ENCODE measurements around the gene KCNH3.

DNA sequence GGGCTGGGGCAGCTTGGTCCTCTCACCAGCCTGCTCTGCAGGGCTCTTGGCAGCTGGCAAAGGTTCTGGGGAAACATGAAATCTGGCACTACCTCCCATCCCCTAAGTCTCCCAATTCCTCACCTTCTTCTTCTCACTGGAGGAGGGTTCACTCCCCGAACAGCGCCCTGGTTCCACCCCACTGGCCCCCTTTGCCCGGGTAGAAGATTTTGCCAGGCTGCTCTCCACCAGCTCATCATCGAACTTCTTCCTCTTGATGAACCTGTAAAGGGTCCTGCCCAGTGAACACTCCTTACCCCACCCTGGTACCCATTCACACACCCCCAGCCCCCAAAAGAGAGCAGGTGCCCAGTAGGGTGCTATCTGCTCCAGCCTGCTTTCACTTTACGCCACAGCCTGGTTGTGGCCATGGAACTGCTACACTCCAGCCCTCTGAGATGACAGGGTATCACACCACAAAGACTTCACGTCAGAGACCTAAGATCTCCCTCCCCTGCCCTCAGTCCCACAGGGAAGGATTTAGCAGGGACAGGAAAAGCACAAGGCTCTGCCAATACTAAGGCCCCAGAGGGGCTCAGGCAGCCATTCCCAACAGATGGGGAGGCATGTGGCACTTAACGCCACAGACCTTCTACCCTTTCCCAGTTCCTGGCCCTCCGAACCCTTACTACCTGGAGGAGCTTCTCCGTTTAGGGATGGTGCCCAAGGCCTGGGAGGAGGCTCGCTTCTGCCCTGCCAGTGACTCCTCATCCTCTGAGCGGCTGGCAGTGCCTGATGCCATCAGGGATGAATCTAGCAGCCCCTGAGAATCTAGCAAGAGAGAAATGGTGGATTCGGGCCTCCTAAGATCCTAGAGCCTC lies 26.8 kb downstream of the KCNH3 start:
- no peak for TF ChIP-seq POLR2AphosphoS5 (IDR thresholded peaks at IDR 0.05; ENCODE audit: low read depth, low read length)
- no peak for TF ChIP-seq POLR2A (IDR thresholded peaks at IDR 0.05; ENCODE audit: low read depth, low read length)
- no peak for TF ChIP-seq TAF1 (IDR thresholded peaks at IDR 0.05; ENCODE audit: borderline replicate concordance, low read depth, low read length)
